IPS DF 4.7 (cell line): ENCODE data around the gene KDM5A.
"Not testable (repeated sequence)": the region's sequence is repeated elsewhere in the genome, so short reads cannot be mapped to it uniquely, and the experiment has no call there.

Source experiments
- DNase-seq: peaks from one replicate; pipeline ENCODE4 v3.0.0-alpha.2; 2013; ENCODE audit warnings: low spot score; ENCODE audit errors: extremely low read depth

KDM5A gene

GRCh38 chr12:332581-333205 is 56.4 kb downstream of the KDM5A start:
- DNase-seq: no peak

- no peak for DNase-seq
These were observed 57.8 kb downstream of the KDM5A start for GRCh38 chr12:331287-331686.

GRCh38 chr12:325906-326305 is 63.2 kb downstream of the KDM5A start:
- DNase-seq: no peak

GRCh38 chr12:323507-323906 is 65.6 kb downstream of the KDM5A start:
- DNase-seq: no peak

- DNase-seq: no peak
These were observed 67.4 kb downstream of the KDM5A start for GRCh38 chr12:321606-322326.

- DNase-seq: no peak
These were observed 70.2 kb downstream of the KDM5A start for GRCh38 chr12:318759-319515.

- DNase-seq: no peak
These were observed 80.6 kb downstream of the KDM5A start for GRCh38 chr12:308511-308910.

- no peak for DNase-seq
These were observed 81.7 kb downstream of the KDM5A start for GRCh38 chr12:307406-307805.

- DNase-seq: no peak
These were observed 84.3 kb downstream of the KDM5A start for GRCh38 chr12:304805-305204.

GRCh38 chr12:302766-303165 is 86.4 kb downstream of the KDM5A start:
- DNase-seq: not testable (repeated sequence)

- not testable (repeated sequence) for DNase-seq
These were observed 89.0 kb downstream of the KDM5A start for GRCh38 chr12:300166-300565.

- DNase-seq: not testable (repeated sequence)
These were observed 89.6 kb downstream of the KDM5A start for GRCh38 chr12:299511-299910.

GRCh38 chr12:298059-298458 is 91.1 kb downstream of the KDM5A start:
- not testable (repeated sequence) for DNase-seq

- no peak for DNase-seq
These were observed 94.0 kb downstream of the KDM5A start for GRCh38 chr12:295132-295531.

GRCh38 chr12:293199-293598 is 95.9 kb downstream of the KDM5A start:
- no peak for DNase-seq

GRCh38 chr12:292186-292585 is 96.9 kb downstream of the KDM5A start:
- DNase-seq: no peak

- no peak for DNase-seq
These were observed 97.9 kb downstream of the KDM5A start for GRCh38 chr12:291153-291723.

GRCh38 chr12:288687-289086 is 100.4 kb downstream of the KDM5A start:
- DNase-seq: no peak

GRCh38 chr12:286531-287300 is 102.4 kb downstream of the KDM5A start:
- no peak for DNase-seq

GRCh38 chr12:278046-278445 is 111.1 kb downstream of the KDM5A start:
- DNase-seq: no peak

- DNase-seq: no peak
These were observed 113.3 kb downstream of the KDM5A start for GRCh38 chr12:275812-276211.
